Stimulated activated CD8-positive, alpha-beta memory T cell treated with anti-CD3 and anti-CD28 coated beads, Interleukin-7, amount 100 ng/mL, for 24 hours (primary cell): Measurements from ENCODE around the gene KL.

Experiments
- DNase-seq: peaks from one replicate; pipeline ENCODE4 v3.0.0-alpha.2; 2020; ENCODE audit warnings: low read depth

The KL gene

DNA sequence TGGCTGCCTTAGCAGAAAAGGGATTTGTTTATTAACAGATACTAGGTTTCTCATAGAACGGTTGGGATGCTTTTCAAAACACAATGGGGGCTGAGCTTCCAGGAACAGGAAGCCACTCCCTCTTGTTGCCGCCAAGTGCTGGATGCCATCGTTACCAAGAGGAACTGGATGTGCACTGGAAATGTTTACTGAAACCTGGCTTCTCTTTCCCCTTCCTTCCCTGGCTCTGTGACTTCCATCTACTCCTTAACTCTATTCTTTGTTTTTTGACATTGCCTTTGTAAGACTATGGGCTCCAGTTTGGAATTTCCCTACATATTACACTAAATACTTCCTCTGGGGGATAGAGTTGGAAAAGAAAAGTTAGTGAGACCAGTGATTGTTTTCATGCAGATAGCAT, 11.7 kb upstream of the KL start:
- no peak for DNase-seq

DNA sequence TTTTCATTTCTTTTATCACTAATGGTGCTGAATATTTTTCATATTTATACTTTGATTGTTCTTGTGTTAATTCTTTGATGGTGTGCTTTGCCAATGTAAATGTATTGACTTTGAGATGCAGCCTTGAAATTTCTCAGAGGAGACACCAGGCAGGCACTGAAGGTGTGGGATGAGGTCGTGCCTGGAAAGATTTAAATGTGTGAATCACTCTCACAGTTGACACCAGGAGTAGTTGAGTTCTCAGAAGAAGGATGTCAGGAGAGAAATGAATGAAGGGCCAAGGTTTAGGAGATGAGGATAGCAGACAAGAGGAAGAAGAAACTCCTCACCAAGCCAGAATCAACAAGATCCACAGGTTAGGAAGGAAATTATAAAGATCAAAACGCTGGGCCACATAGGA, 10.1 kb upstream of the KL start:
- no peak for DNase-seq

DNA sequence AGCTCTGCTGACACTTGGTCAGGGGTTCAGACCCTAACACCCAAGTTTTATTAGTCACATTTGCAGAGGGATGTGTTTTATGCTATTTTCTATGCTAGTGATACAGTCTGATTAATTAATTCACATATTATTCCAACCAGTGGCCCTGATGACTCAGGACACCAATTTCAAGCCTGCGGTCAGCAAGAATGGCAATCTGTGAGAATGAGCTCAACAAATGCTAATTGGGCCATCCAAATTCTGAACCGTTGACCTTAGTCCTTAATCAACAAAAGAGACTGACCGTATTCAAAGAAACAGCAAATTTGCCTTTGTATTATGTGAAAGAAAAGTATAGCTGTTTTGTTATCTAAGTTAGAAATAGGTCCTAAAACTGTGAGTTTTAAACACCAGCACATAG, 9.6 kb upstream of the KL start:
- no peak for DNase-seq

DNA sequence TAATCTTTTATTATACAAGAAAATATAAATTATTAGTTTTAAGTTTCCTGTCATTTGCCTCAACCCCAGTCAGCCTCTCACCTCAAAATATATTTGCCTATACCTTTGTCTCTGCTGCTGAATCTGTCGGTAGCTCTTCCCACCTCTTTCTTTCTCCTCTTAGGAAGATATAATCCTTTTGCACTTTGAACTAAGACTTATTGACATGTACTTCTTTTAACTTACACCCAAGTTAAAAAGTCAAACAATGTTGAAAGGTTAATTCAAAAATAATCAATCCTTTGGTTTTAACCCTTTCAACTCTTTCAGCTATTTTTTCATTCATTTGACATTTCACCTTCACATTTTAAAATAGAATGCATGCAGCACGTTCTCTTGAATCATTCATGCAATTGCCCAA, 9.0 kb upstream of the KL start:
- no peak for DNase-seq

DNA sequence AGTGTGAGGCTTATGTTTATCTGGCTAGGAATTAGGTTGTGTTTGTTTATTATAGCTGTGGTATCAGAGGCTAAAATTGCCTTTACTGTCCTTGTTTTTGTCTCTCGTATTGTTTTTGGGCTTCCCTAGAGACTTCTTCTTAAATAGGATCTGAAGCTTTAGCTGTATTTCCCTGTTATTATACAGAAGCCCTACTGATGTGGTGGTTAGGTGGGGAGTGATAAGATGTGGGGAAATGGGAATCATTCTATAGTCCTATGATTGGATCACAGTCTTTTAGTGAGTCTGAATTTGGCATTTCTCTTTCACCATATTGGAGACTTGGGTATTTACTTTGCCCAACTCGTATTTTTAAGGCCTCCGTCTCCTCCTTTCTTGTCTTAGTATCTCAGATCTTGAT, 8.3 kb upstream of the KL start:
- no peak for DNase-seq

DNA sequence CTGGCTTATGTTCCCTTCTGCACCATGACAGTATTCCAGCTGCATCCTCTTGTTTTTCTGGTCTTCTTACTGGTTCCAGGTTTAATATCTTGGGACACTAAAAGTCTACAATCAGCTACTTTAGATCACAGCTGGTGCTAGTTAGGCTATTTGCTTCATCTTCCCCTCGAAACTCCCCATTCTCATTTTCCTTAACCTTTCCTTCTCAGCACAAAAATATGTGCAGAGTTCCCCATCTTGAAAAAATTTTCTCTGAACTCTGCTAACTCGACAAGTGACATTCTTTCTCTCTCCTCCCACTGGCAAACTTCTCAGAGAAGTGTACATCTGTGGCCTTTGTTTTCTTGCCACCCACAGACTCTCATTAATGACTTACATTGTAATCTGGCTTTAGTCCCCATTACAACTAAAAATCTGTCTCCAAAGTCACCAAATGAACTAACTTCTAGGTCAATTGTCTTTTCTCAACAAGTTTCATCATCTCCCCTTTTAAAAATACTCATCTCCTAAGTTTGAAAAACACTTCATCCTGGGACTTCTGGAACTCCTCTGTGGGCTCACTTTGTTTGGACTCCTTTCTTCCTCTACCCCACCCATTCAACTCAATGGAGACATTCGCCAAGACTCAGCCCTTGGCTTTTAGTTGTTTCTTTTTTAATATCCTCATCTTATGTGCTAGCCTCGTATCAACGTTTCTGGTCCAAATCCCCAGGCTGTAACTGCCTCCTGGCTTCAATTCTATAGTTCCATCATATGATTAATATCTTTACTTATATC, 7.1 kb upstream of the KL start:
- DNase-seq = no peak

DNA sequence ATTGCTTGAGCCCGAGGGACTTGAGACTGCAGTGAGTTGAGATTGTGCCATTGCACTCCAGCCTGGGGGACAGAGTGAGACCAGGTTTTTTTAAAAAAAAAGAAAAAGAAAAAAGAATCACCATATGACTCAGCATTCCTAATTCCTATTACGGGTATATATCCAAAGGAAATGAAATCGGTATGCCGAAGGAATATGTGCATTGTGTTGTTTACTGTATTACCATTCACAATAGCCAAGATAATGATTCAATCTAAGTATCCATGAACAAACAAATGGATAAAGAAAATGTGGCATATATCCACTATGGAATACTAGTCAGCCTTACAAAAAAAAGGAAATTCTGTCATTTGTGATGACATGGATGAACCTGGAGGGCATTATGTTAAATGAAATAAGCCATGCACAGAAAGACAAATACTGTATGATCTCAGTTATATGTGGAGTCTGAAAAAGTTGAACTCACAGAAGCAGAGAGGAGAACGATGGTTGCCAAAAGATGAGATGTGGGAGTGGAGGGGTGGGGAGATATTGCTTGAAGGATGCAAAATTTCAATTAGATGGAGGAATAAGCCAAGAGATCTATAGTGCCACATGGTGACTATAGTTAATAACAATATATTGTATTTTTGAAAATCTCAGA, 4.3 kb upstream of the KL start:
- no peak for DNase-seq

DNA sequence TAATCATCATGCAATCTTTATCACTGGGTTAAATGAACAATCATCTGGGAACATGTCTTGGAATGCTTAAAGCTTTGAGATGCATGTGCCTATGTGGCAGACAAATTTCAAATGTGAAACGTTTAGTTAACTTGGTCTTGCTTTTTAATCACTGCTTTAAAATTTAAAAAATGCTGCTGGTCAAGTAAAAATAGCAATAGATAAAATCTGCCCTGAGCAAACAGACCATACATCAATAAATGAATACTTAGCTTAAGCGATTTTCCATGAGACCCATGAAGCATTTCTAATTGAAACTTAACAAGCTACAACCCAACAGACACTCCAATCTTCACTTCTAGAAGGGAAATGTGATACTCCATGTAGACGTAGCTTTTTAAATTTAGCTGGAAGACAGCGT, 1.9 kb upstream of the KL start:
- DNase-seq = no peak

DNA sequence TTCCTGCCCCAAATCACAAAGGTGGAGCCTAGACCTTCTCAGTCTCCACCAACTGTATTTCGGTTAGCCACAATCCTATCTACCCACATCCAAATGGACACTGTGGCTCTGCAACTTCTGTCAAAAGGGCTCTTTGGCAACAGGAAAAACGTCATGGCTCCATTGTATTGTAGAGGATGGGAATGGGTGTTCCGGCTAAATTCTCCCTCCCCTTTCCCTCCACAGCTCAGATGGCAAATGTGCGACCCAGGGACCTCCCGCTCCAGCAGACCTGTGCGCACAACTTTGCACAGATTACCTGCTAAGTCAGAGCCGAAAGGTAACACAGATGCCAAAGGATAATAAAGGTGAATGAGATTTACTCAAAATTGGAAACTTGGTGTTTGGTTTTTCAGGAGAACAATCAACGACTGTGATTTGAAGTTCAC, 968 bp upstream of the KL start:
- no peak for DNase-seq

DNA sequence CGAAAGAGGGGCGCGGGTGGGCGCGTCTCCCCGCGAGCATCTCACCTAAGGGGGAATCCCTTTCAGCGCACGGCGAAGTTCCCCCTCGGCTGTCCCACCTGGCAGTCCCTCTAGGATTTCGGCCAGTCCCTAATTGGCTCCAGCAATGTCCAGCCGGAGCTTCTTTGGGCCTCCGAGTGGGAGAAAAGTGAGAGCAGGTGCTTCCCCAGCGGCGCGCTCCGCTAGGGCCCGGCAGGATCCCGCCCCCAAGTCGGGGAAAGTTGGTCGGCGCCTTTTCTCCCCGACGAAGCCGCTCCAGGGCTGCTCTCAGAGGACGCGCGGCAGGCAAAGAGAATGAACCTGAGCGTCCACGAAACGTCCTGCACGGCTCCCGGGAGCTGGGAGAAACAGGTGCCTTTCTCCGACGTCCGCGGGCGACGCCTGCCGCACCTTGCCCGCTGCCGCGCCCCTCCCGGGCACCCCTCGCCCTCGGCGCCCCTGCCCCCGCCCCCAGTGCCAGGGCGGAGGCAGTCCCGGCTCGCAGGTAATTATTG, 366 bp upstream of the KL start:
- DNase-seq = no peak

DNA sequence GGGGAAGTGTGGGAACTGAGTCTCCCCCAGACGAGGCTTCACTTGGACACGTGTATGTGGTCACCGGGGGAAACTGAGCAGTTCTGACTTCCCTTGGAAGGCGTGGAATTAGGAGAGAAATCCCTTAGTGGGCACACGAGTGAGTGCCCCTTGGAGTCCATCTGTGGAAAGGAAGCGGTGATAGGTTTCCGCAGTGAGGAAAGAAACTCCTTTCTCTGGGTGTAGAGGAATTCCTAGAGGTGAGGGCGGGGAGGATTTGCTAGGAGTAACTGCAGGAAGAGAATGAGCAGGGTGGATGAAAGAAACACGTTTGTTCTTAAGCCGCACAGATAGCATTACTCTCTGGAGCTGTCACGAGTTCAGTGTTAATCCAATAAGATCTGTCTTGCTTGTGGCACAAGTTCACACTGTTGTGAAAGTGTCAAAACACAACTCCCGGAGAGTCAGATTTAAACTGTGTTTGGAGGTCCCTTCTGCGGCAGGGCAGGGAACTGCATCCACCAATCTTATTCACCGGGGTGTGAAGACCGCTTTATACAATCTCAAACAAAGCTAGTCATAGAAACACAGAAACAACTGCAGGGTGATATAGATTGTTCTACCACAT, 1.2 kb downstream of the KL start:
- DNase-seq = no peak

DNA sequence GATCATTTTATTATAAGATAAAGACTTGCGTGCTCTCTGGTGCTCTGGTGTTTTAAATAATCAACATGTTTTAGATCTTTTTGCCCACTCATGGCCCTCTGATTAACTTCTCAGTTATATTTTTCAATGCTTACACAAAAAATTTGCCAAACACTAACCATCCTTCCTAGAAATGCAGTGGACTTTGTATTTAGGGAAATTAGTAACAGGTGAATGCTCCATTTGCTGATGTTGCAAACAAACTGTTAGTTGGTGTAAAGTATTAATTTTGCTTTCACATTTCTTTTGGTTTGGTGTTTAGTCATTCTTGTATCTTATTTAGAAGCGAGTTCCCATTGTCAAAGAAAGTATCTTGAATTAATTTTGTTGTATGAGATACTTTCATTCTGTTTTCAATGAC, 2.7 kb downstream of the KL start:
- DNase-seq = no peak

DNA sequence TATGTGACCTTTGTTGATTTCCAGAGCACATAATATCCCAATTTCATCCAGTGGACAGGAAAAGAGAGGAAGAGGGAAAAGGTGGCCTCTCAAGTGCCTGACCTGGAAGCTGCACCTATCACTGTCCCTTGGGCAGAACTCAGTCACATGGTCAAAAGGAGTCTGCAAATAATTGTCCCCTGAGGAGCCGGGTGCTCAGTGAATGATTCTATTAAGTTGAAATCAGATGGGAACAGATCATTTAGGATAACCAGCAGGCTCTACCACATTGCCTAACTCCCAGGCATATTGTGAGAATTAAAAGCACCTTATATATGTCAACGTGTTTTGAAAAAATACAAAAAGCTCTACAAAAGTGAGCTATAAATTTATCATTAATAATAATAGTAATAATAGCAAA, 6.8 kb downstream of the KL start:
- DNase-seq = no peak

DNA sequence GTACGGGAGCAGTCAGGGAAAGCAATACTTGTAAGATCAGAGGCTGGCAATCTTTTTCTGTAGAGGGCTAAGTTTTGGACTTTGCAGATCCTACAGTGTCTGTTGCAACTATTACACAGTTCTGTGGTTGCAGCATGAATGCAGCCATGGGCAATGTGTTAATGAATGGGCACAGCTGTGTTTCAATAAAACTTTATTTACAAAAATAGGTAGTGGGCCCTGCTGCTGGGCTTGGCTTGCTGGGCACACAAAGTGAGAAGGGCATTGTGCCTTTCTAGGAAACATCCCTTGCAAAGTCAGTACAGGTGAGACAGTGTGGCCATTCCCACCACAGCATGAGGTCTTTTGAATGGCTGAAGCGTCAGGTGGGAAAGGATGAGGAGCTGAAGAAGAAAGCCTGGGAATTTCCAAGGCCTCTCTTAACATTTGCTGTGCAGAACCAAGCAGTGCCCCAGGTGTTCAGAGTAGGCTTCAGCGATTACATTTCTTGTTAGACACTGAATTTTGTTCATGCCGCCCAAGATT, 9.1 kb downstream of the KL start:
- no peak for DNase-seq

DNA sequence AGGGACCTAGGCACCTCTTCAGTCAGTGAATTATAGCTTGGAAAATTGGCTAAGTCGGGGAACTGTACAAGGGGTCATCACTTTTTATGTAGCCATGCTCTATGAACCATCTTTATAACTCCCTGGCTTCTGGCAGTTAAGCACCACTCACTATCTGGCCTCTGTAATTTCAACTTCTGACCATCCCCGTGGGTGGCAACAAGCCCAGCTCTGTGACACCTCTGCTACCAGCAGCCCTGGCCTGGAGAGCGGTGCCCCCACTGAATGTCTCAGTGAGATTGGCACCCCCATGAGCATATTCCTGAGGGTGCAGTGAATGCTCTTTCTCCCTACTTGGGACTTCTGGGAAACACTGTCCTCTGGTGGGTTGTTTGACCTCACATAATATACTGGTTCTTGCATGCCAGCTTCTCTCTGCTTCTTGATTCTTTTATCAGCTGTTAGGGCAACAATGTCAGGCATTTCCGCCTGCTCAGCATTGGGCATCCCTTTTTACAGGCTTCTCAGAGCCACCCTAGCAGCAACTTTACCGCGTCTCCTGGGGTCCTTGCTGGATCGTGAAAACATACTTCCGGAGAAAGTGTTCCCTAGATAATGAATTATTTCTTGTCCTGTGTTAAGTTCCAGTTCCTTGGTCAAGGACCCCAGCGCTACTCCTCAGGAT, 10.4 kb downstream of the KL start:
- no peak for DNase-seq

DNA sequence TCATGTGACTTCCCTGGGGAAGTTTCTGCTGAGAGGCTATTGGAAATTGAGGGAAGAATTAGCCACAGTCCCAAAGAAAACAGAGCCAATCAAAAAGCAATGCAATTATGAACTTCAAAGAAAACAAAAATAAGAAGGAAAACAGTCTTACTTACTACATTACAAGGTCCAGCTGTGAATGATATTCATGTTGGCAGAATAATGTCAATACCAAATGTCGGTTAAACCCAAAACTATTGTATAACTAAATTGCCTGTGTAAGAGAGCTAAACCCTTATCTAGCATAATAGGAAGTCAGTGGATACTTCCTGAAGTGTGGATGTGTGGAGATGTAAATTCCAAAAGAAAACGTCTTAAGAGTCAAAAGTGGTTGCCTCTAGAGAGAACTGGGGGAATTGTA, 12.4 kb downstream of the KL start:
- DNase-seq = no peak

DNA sequence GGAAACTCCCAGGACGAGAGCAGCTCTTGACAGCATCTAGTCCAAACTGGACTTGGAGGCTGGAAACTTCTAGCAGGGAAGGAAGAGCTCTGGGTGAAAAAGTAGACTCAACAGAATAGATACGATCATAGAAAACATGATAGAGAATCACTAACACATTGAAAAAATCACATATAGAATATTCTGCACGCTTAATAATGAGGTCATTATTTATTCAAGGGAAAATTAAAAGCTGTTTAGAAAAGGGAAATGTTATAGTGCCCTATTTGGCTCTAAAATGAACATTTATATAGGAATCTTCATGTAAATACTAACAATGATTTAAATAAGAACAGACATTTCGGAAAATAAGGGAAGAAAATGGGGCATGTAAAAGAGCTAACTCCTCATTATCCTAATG, 15.1 kb downstream of the KL start:
- no peak for DNase-seq

DNA sequence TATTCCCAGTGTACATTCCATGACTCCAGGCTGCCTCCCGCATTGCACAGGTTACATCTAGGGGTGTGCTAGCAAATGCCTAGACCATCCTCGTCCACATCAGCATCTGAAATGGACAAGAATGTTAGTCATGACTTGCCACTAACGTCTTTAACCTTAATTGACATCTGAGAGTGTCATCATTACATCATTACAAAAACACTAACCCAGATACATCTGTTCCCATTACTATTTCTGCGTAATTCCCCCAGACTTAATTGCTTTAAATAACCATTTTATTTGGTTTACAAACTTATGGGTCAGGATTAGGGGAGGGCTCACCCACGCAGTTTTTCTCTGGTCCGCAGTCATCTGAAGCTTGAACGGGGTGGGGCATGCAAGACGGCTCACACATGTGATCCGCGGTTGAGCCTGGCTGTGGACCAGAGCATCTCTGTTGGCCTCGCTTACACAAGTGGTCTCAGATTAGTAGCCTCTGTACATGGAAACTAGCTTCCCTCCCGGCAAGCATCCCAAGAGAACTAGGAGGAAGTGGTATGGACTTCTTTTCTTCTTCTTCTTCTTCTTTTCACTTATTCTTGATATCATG, 15.9 kb downstream of the KL start:
- DNase-seq = no peak

DNA sequence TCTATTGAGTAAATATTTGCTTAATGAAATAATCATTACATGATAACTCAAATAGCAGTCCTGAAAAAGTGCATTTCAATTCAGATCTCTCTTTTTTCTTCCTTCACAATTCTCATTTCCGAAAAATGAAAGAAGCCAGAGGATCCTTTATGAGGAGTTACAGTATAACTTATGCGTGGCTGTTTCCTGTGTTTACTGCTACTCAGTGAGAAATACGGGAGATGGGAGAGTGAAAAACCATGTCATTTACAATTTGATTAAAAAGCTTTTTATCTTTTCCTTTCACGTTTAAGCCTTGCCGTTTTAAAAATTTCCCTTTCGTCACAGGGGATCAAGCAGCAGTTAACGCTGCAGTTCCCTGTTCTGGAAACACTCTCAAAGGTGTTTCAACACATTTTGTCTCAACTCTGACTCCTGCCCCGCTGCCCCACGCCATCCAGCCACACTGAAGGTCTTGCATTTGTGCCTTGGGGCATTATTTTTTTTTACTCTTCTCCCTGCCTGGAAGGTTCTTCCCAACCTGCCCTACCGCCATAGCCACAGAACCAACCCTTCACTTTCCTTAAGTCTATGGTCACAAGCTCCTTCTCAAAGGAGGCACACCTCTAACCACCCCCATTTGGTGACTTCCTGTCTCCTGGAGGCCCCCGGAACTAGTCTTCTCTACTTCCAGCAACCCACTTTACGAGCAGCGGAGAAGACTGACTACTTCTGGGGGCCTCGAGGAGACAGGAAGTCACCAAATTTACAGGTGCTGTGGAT, 17.0 kb downstream of the KL start:
- no peak for DNase-seq

DNA sequence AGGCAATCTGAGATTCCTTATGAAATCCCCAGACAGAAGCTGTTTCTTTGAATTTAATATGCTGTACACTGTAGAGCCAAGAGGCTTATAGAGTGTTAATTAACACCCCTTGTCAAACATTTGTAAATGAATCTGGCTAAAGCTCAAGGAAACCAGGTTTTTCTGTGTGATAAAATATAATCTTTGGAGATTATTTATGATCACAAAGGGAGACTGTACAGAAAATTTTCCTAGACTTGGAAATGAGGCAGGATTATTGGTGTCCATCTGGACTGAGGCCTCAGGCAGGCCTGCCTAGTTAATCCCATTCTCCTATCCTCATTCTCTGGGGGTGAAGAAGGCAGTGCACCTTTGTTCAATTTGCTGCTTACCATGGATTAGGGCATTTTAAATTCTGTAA, 17.8 kb downstream of the KL start:
- DNase-seq = no peak

DNA sequence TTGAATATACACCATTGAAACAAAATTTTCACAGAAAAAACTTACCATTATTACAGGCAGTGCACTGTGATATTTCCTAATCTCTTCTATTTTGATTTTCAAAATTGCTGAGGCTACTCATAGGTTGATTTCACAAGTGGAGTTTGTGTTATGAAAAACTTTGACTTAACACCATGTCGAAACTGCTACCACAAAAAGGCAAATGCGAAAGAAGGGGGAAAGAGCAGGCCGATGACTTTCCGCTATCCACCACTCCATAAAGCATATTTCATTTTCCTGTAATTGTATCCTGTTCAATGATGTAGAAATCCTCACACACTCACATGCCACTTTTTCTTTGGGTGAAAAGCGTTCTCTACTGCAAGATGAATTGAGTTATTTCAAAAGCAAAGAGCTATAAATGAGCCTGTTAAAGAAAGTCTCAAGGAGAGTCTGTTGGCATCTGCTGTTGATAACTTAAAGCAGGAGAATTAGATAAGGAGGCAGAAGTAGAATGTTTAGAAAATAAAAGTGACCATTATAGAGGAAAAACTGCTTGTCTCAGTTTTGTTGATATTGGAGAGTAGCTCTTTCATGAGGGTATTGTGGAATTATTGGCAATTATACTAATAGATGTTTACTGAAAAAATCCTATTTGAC, 18.8 kb downstream of the KL start:
- no peak for DNase-seq
